ENCODE measurements around the gene ZNF181. TPM values are rescaled to one million over a fixed set of nuclear protein-coding genes. Genes with fewer than 3 reads are reported as not detected.
"Not testable (repeated sequence)": the region's sequence is repeated elsewhere in the genome, so short reads cannot be mapped to it uniquely, and the experiment has no call there.

ZNF181 gene
- total RNA-seq (ENCODE audit: unreplicated experiment), result 12.9 TPM
- long read RNA-seq, full-length matches to known transcripts, result 1 of 4 reads
- long read RNA-seq, partial matches to known transcripts, result 0 of 4 reads
- long read RNA-seq, other reads (novel, unspliced or antisense), result 3 of 4 reads

DNA sequence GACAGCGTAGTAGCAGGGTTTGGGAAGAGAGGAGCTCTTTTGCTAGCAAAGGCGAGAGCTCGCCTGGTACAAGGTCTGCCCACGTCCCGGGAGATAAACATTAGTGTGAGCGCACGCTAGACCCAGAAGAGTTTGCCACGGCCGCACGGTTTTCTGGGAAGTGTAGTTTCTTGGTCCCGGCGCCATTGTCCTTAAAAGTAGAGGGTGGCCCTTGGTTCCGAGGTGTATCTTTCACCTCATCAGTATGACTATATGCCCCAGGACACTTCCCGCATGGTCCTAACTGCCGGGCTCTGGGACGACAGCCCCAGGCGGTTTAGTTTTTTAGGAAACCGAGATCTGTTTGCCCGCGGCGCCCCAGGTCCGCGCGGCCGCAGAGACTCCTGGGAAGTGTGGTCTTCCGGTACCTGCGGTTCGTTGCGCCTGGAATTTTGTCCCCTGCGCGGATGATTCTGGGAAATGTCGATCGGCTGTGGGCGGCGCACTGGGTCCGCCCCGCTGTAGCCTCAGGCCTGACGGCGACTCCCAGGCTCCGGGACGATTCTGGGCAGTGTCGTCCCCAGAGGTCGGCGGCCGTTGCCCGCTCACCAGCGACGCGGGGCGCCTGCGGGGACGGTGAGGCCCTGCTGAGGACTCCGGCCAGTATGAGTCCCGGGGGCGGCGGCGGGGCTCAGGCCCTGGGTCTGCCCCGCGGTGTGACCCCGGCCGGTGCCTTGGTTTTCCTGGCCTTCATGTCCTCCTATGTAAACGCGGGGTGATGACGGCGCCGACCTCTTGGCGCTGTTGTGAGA, at the start of gene ZNF181:
ZNF181 (plus strand) TSS at position 498 of the 791 bp plus-strand sequence. CDS start 795 bp downstream, outside the sequence.
- H3K27ac Mint-ChIP-seq (ENCODE audit: unreplicated experiment), result peak within 1 kb of the TSS; percentile 98
- no peaks in the 10 kb centered on the region for H3K27me3 Mint-ChIP-seq (ENCODE audit: unreplicated experiment)
- H3K36me3 Mint-ChIP-seq (ENCODE audit: low read depth, unreplicated experiment), result peaks cover 11% of the 10 kb centered on the region
- peaks cover 17% of the 10 kb centered on the region for H3K4me1 Mint-ChIP-seq (ENCODE audit: unreplicated experiment)
- DNase-seq (ENCODE audit: low spot score), result peak; percentile 76
- H3K4me3 Mint-ChIP-seq (ENCODE audit: unreplicated experiment), result peak within 1 kb of the TSS; percentile 96
- H3K9me3 Mint-ChIP-seq (ENCODE audit: unreplicated experiment), result no peaks in the 10 kb centered on the region
- TF ChIP-seq, protein P1, sequence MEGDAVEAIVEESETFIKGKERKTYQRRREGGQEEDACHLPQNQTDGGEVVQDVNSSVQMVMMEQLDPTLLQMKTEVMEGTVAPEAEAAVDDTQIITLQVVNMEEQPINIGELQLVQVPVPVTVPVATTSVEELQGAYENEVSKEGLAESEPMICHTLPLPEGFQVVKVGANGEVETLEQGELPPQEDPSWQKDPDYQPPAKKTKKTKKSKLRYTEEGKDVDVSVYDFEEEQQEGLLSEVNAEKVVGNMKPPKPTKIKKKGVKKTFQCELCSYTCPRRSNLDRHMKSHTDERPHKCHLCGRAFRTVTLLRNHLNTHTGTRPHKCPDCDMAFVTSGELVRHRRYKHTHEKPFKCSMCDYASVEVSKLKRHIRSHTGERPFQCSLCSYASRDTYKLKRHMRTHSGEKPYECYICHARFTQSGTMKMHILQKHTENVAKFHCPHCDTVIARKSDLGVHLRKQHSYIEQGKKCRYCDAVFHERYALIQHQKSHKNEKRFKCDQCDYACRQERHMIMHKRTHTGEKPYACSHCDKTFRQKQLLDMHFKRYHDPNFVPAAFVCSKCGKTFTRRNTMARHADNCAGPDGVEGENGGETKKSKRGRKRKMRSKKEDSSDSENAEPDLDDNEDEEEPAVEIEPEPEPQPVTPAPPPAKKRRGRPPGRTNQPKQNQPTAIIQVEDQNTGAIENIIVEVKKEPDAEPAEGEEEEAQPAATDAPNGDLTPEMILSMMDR (IDR thresholded peaks at IDR 0.05; ENCODE audit: unreplicated experiment), result no peak

DNA sequence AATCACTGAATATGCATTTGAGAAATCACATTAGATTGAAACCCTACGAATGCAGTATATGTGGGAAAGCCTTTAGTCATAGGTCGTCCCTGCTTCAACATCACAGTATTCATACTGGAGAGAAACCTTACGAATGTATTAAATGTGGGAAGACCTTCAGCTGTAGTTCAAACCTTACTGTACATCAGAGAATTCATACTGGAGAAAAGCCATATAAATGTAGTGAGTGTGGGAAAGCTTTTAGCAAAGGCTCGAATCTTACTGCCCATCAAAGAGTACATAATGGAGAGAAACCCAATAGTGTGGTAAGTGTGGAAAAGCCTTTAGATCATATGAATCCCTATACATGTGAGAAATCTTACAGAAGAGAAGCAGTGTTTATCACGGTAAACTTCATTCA, 48.8 kb upstream of the ZNF181 start:
- not testable (repeated sequence) for H3K4me3 Mint-ChIP-seq (ENCODE audit: unreplicated experiment); DNase-seq (ENCODE audit: low spot score); H3K4me1 Mint-ChIP-seq (ENCODE audit: unreplicated experiment); H3K27ac Mint-ChIP-seq (ENCODE audit: unreplicated experiment); H3K9me3 Mint-ChIP-seq (ENCODE audit: unreplicated experiment); H3K27me3 Mint-ChIP-seq (ENCODE audit: unreplicated experiment)
- peaks cover 50% of the 10 kb centered on the region for H3K36me3 Mint-ChIP-seq (ENCODE audit: low read depth, unreplicated experiment)

DNA sequence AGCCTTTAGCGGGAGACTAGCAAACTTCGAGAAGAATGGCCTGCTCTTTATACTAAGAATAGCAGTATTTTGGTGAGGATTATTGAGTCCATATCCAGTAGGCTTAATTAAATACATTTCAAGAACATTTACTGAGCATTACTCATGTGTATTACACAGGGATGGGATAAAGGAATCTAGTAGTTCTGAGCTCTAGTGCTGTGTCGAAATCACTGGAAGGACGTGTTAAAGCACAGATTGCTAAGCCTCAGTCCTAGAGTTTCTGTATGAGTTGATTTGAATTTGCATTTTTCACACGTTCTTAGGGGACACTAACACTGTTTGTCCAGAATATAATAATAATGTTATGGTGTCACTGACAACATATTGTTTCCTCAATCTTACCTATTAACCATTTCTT, 47.6 kb upstream of the ZNF181 start:
- TF ChIP-seq, protein P1 (IDR thresholded peaks at IDR 0.05; ENCODE audit: unreplicated experiment), result no peak
- no peak overlapping the region for H3K27ac Mint-ChIP-seq (ENCODE audit: unreplicated experiment)
- H3K27me3 Mint-ChIP-seq (ENCODE audit: unreplicated experiment), result peaks cover 2% of the 10 kb centered on the region
- H3K9me3 Mint-ChIP-seq (ENCODE audit: unreplicated experiment), result peaks cover 8% of the 10 kb centered on the region
- no peak for DNase-seq (ENCODE audit: low spot score)
- H3K4me3 Mint-ChIP-seq (ENCODE audit: unreplicated experiment), result no peak overlapping the region
- peaks cover 41% of the 10 kb centered on the region for H3K36me3 Mint-ChIP-seq (ENCODE audit: low read depth, unreplicated experiment)
- H3K4me1 Mint-ChIP-seq (ENCODE audit: unreplicated experiment), result no peaks in the 10 kb centered on the region

DNA sequence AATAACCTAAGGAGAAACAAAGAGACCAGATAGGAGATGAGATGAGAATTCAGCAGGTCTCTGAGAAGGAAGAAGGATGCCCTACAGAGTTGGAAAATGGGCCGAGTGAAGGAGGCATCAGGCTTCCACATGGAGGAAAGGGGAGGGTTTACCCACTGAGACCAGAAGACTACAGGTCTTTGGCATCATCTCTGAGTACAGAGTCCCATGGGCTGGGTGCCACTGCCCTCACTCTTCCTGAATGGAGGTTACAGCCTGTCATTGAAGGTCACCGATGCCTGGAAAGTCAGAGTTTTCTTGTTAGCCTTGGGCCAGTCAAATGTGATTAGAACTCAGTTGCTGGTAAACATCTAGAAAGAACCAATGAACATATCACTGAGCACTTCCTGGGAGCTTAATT, 46.7 kb upstream of the ZNF181 start:
- H3K9me3 Mint-ChIP-seq (ENCODE audit: unreplicated experiment), result peaks cover 8% of the 10 kb centered on the region
- no peak for DNase-seq (ENCODE audit: low spot score)
- TF ChIP-seq, protein P1 (IDR thresholded peaks at IDR 0.05; ENCODE audit: unreplicated experiment), result no peak
- peaks cover 36% of the 10 kb centered on the region for H3K36me3 Mint-ChIP-seq (ENCODE audit: low read depth, unreplicated experiment)
- no peak overlapping the region for H3K4me3 Mint-ChIP-seq (ENCODE audit: unreplicated experiment)
- H3K4me1 Mint-ChIP-seq (ENCODE audit: unreplicated experiment), result peaks cover 3% of the 10 kb centered on the region
- H3K27ac Mint-ChIP-seq (ENCODE audit: unreplicated experiment), result no peak overlapping the region
- H3K27me3 Mint-ChIP-seq (ENCODE audit: unreplicated experiment), result peaks cover 2% of the 10 kb centered on the region

DNA sequence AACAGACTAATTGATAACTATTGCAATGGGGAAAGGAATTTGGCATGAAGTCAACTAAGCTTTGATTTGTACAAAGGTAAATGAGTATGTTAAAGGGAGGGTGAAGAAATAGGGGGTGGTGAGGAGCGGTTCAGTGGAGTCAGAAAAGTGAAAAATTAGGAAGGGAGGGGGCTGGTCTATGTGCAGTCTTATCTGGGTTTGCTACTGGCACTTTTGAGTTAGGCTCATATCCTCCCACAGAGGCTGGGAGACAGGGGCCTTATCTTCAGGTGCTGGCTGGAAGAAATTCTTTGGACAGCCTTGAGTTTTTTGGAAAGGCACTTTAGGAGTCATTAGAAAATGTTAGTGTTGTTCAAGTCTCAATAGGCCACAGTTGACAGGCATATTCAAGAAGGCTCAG, 45.5 kb upstream of the ZNF181 start:
- peaks cover 4% of the 10 kb centered on the region for H3K9me3 Mint-ChIP-seq (ENCODE audit: unreplicated experiment)
- H3K27me3 Mint-ChIP-seq (ENCODE audit: unreplicated experiment), result peaks cover 4% of the 10 kb centered on the region
- H3K27ac Mint-ChIP-seq (ENCODE audit: unreplicated experiment), result no peak overlapping the region
- no peak for DNase-seq (ENCODE audit: low spot score)
- H3K4me1 Mint-ChIP-seq (ENCODE audit: unreplicated experiment), result peaks cover 7% of the 10 kb centered on the region
- H3K4me3 Mint-ChIP-seq (ENCODE audit: unreplicated experiment), result no peak overlapping the region
- H3K36me3 Mint-ChIP-seq (ENCODE audit: low read depth, unreplicated experiment), result peaks cover 27% of the 10 kb centered on the region
- TF ChIP-seq, protein P1 (IDR thresholded peaks at IDR 0.05; ENCODE audit: unreplicated experiment), result no peak

All from endothelial cell (in vitro differentiated cells).